Esophagus squamous epithelium (tissue), 4 donors: ENCODE measurements around the gene CLEC20A.

Source experiments
- POLR2A ChIP-seq, 4 donors: fragments of 450-650 bp; IDR thresholded peaks; one replicate each; pipeline ENCODE4 v1.6.1; 2017; ENCODE audit warnings: antibody characterized with exemption in 4 of 4, mild to moderate bottlenecking in 4 of 4, moderate library complexity in 3 of 4
- TF ChIP-seq, protein P1 (sequence below), 6 experiments: fragments of 450-650 bp in 4 of 6; fragments of 200-600 bp in 2 of 6; sonication (generic) in 2 of 6; IDR thresholded peaks; one replicate each; pipeline ENCODE4 v1.5.1; 2016 to 2019; ENCODE audit warnings: antibody characterized with exemption in 6 of 6, mild to moderate bottlenecking in 4 of 6, moderate library complexity in 4 of 6

DNA sequence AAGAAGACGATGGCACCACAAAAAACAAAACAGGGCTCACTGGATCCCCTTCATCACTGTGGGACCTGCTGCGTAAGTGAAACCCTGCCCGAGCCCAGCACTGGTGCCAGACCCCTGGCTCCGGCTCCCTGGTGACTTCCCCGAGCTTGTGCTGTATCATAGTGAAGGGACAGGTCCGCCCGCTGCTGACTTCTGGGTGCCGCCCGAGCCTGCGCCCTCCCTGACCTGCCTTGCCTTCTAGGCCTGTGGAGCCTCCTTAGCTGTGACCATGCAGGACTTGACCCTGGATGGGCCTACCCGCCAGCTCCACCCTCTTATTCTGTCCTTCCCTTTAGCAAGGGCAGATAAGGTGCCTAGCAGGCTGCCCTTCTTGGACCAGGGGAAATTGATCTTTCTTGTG is 24.0 kb upstream of the CLEC20A start:
- TF ChIP-seq, protein P1, sequence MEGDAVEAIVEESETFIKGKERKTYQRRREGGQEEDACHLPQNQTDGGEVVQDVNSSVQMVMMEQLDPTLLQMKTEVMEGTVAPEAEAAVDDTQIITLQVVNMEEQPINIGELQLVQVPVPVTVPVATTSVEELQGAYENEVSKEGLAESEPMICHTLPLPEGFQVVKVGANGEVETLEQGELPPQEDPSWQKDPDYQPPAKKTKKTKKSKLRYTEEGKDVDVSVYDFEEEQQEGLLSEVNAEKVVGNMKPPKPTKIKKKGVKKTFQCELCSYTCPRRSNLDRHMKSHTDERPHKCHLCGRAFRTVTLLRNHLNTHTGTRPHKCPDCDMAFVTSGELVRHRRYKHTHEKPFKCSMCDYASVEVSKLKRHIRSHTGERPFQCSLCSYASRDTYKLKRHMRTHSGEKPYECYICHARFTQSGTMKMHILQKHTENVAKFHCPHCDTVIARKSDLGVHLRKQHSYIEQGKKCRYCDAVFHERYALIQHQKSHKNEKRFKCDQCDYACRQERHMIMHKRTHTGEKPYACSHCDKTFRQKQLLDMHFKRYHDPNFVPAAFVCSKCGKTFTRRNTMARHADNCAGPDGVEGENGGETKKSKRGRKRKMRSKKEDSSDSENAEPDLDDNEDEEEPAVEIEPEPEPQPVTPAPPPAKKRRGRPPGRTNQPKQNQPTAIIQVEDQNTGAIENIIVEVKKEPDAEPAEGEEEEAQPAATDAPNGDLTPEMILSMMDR (IDR thresholded peaks at IDR 0.05): no peak
- TF ChIP-seq POLR2A (IDR thresholded peaks at IDR 0.05): no peak
